ENCODE data around the gene COASY. TPM values are rescaled to one million over a fixed set of nuclear protein-coding genes. Genes with fewer than 3 reads are reported as not detected.

Gene COASY
- total and polyA plus RNA-seq, 2 experiments from 2014 or later: 60.1 to 72.1 TPM

GRCh38 chr17:42598905-42599304, 37.0 kb downstream of the COASY start (continued):
- TF ChIP-seq REST (IDR thresholded peaks at IDR 0.05; ENCODE audit: unreplicated experiment) (no peak), ZNF331 (CRISPR knock-in tag; IDR thresholded peaks at IDR 0.05; ENCODE audit: low read depth) (no peak), NANOG (IDR thresholded peaks at IDR 0.05; ENCODE audit: borderline replicate concordance) (no peak), POLR2AphosphoS5 (IDR thresholded peaks at IDR 0.05; ENCODE audit: low read depth) (no peak), EZH2 (IDR thresholded peaks at IDR 0.05; ENCODE audit: low read depth, unreplicated experiment) (no peak), CTCF (conservative IDR thresholded peaks at IDR 0.05; ENCODE audit: low read depth in 2 of 2) (no peak), CREB1 (CRISPR knock-in tag; IDR thresholded peaks at IDR 0.05; ENCODE audit: low read depth) (no peak), JUNB (IDR thresholded peaks at IDR 0.05; ENCODE audit: unreplicated experiment) (no peak), ZNF114 (CRISPR knock-in tag; IDR thresholded peaks at IDR 0.05) (no peak)

GRCh38 chr17:42603318-42603717, 41.4 kb downstream of the COASY start:
- peaks cover 88% of the 10 kb centered on the region for H3K79me2 ChIP-seq (replicated peaks; ENCODE audit: insufficient read depth)
- no peak overlapping the region for H2AFZ ChIP-seq
- H3K27me3 ChIP-seq (ENCODE audit: insufficient read depth): no peaks in the 10 kb centered on the region
- peaks cover 45% of the 10 kb centered on the region for H4K20me1 ChIP-seq (replicated peaks; ENCODE audit: insufficient read depth)
- Mint-ChIP-seq H3K27me3 (ENCODE audit: insufficient read depth, low read depth, poor library complexity) (peaks cover 4% of the 10 kb centered on the region), H3K9me3 (no peaks in the 10 kb centered on the region), H3K4me1 (peaks cover 6% of the 10 kb centered on the region; the same call in 2 of the 3 replicates), H3K36me3 (ENCODE audit: low read depth) (no peaks in the 10 kb centered on the region), H3K27ac (no peak overlapping the region), H3K4me3 (no peak overlapping the region)
- no peaks in the 10 kb centered on the region; the same call in 1 of the 2 replicates for H3F3A ChIP-seq (replicated peaks; ENCODE audit: low read depth)
- ATAC-seq (no peak), DNase-seq (ENCODE audit: low spot score) (no peak)
- H3K4me2 ChIP-seq: no peak overlapping the region
- no peak overlapping the region for H3K27ac ChIP-seq (ENCODE audit: low read depth)
- H3K4me1 ChIP-seq (ENCODE audit: insufficient read depth): peaks cover 9% of the 10 kb centered on the region
- no peaks in the 10 kb centered on the region for H3K9me2 ChIP-seq (ENCODE audit: insufficient read depth)
- no peaks in the 10 kb centered on the region for H3K36me3 ChIP-seq (ENCODE audit: insufficient read depth)
- H3K4me3 ChIP-seq: no peak overlapping the region
- TF ChIP-seq STAT1 (IDR thresholded peaks at IDR 0.05; ENCODE audit: unreplicated experiment) (no peak), CTCF (conservative IDR thresholded peaks at IDR 0.05; ENCODE audit: low read depth in 2 of 2) (no peak), ZNF331 (CRISPR knock-in tag; IDR thresholded peaks at IDR 0.05; ENCODE audit: low read depth) (no peak), ZNF462 (CRISPR knock-in tag; IDR thresholded peaks at IDR 0.05) (no peak), EZH2phosphoT487 (IDR thresholded peaks at IDR 0.05; ENCODE audit: unreplicated experiment) (no peak)

All from GM23338 (cell line).